ENCODE results near the gene NTPCR. TPM values are rescaled to one million over a fixed set of nuclear protein-coding genes. Genes with fewer than 3 reads are reported as not detected.

The NTPCR gene
- total RNA-seq, 1 experiment from 2014 or later, result 46.8 TPM

GRCh38 chr1:232983375-232983774, 33.0 kb downstream of the NTPCR start:
- Histone ChIP-seq H3K4me3 (ENCODE audit: low read depth in 2 of 2, low read length in 2 of 2) (no peak overlapping the region), H3K4me1 (ENCODE audit: control insufficient read depth, insufficient read depth, low read length) (no peaks in the 10 kb centered on the region), H3K27me3 (ENCODE audit: control insufficient read depth, insufficient read depth, low read length) (no peaks in the 10 kb centered on the region), H3K36me3 (ENCODE audit: control insufficient read depth, insufficient read depth, low read length) (no peaks in the 10 kb centered on the region), H3K27ac (ENCODE audit: low read length) (no peak overlapping the region), H3K9me3 (ENCODE audit: control insufficient read depth, insufficient read depth, low read depth, low read length) (no peaks in the 10 kb centered on the region)
- ChIA-PET CTCF (no interaction called here), POLR2A (no interaction called here)
- TF ChIP-seq TCF7L2 (IDR thresholded peaks at IDR 0.05; ENCODE audit: low read depth, low read length), result no peak
- TF ChIP-seq, protein P1, sequence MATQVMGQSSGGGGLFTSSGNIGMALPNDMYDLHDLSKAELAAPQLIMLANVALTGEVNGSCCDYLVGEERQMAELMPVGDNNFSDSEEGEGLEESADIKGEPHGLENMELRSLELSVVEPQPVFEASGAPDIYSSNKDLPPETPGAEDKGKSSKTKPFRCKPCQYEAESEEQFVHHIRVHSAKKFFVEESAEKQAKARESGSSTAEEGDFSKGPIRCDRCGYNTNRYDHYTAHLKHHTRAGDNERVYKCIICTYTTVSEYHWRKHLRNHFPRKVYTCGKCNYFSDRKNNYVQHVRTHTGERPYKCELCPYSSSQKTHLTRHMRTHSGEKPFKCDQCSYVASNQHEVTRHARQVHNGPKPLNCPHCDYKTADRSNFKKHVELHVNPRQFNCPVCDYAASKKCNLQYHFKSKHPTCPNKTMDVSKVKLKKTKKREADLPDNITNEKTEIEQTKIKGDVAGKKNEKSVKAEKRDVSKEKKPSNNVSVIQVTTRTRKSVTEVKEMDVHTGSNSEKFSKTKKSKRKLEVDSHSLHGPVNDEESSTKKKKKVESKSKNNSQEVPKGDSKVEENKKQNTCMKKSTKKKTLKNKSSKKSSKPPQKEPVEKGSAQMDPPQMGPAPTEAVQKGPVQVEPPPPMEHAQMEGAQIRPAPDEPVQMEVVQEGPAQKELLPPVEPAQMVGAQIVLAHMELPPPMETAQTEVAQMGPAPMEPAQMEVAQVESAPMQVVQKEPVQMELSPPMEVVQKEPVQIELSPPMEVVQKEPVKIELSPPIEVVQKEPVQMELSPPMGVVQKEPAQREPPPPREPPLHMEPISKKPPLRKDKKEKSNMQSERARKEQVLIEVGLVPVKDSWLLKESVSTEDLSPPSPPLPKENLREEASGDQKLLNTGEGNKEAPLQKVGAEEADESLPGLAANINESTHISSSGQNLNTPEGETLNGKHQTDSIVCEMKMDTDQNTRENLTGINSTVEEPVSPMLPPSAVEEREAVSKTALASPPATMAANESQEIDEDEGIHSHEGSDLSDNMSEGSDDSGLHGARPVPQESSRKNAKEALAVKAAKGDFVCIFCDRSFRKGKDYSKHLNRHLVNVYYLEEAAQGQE (IDR thresholded peaks at IDR 0.05; ENCODE audit: insufficient read depth in 1 of 2, low read depth in 2 of 2, low read length in 1 of 2), result no peak
- TF ChIP-seq CTCF (IDR thresholded peaks at IDR 0.05), result no peak
- no peak for TF ChIP-seq POLR2AphosphoS5 (IDR thresholded peaks at IDR 0.05; ENCODE audit: low read depth, low read length)
- no TSS peak for BruUV-seq (replicated peaks)
- in situ Hi-C loops (cut with HindIII; ENCODE audit: low pct_unique_long_range_greater_than_20kb, low sequenced_read_pairs) (no loop called here), intact Hi-C loops (cut with micrococcal nuclease; ENCODE audit: unreplicated experiment) (no loop called here)
- DNase-seq (ENCODE audit: low read depth, low spot score) (no peak), ATAC-seq (no peak)

DNA sequence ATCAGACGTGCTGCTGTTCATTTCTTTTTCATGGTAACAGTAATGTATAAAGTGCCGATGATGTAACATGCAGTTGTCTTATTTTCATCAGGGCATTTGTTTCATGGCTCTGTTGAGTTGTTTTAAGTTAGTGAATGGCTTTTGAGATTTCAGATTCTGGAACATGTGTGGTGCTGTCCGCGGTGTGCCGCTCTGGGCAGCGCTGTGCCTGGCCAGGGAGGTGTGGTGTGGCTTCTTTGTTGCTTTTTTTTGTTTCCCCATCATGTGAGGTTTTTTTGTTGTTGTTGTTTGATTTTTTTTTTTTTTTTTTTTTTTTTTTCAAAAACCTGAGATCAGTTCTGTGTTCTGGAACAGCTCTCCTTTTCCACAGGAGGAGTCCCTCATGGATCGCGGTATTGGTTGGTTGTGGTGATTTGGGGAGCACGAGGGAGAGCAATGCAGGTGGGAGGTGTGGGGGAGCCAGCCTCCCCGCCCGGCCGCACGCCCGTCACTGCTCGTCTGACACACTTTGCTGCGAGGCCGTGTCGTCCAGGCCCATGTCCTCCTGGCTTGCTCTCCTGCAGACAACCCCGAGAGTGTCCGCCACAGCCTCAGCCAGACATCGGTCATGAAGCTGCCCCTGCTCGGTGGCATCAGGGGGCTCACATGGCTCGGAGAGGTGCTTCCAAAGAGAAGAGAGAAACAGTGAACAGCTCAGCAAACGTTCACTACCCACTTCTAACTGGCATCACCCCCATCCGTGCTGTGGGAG, 33.6 kb downstream of the NTPCR start:
- Histone ChIP-seq H3K4me1 (ENCODE audit: control insufficient read depth, insufficient read depth, low read length) (no peaks in the 10 kb centered on the region), H3K36me3 (ENCODE audit: control insufficient read depth, insufficient read depth, low read length) (no peaks in the 10 kb centered on the region), H3K9me3 (ENCODE audit: control insufficient read depth, insufficient read depth, low read depth, low read length) (no peaks in the 10 kb centered on the region), H3K4me3 (ENCODE audit: low read depth in 2 of 2, low read length in 2 of 2) (no peak overlapping the region), H3K27ac (ENCODE audit: low read length) (no peak overlapping the region), H3K27me3 (ENCODE audit: control insufficient read depth, insufficient read depth, low read length) (no peaks in the 10 kb centered on the region)
- no peak for DNase-seq (ENCODE audit: low read depth, low spot score)
- intact Hi-C loops (cut with micrococcal nuclease; ENCODE audit: unreplicated experiment), result no loop called here
- TF ChIP-seq, protein P1 (IDR thresholded peaks at IDR 0.05; ENCODE audit: insufficient read depth in 1 of 2, low read depth in 2 of 2, low read length in 1 of 2), result no peak
- TF ChIP-seq SIN3A (IDR thresholded peaks at IDR 0.05; ENCODE audit: borderline replicate concordance, insufficient read depth, low read depth, low read length) (no peak), TCF7L2 (IDR thresholded peaks at IDR 0.05; ENCODE audit: low read depth, low read length) (no peak), POLR2AphosphoS5 (IDR thresholded peaks at IDR 0.05; ENCODE audit: low read depth, low read length) (no peak), CTCF (IDR thresholded peaks at IDR 0.05) (no peak)
- POLR2A ChIA-PET, result no interaction called here
- no peak for ATAC-seq
- in situ Hi-C loops (cut with HindIII; ENCODE audit: low pct_unique_long_range_greater_than_20kb, low sequenced_read_pairs), result no loop called here
- BruUV-seq (replicated peaks), result no TSS peak
- CTCF ChIA-PET, result no interaction called here

All from Panc1 (cell line).